ENCODE results near the gene RBM23.
A peak's percentile ranks its signal among the peaks of the same experiment; 100 is the strongest.

Gene RBM23

DNA sequence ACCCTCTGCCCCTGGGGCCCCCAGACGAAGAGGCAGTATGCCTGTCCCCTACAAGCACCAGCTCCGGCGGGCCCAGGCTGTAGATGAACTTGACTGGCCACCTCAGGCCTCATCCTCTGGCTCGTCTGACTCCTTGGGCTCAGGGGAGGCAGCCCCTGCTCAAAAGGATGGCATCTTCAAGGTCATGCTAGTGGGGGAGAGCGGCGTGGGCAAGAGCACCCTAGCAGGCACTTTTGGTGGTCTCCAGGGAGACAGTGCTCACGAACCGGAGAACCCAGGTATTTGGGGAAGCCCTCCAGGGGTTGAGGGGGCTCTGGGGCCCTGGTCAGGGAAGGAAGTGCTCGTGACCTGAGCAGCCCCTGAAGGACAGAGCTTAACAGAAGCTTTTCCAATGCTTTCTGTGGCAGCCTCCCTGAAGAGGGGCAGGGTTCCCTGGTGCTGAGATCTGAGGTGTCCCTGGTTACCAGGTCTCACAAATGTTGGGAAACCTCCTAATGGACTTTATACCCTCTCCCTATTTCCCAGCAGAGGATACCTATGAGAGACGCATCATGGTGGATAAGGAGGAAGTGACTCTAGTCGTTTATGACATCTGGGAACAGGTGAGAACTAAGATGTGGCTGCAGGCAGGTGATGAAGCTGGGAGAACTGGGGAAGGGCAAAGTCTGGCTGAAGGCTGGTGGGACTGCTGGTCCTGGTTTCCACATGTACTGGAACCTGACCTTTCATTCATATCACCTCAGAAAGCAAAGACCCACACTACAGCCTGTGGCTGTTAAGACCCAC is 34.0 kb downstream of the RBM23 start:
- DNase-seq, result no peak

DNA sequence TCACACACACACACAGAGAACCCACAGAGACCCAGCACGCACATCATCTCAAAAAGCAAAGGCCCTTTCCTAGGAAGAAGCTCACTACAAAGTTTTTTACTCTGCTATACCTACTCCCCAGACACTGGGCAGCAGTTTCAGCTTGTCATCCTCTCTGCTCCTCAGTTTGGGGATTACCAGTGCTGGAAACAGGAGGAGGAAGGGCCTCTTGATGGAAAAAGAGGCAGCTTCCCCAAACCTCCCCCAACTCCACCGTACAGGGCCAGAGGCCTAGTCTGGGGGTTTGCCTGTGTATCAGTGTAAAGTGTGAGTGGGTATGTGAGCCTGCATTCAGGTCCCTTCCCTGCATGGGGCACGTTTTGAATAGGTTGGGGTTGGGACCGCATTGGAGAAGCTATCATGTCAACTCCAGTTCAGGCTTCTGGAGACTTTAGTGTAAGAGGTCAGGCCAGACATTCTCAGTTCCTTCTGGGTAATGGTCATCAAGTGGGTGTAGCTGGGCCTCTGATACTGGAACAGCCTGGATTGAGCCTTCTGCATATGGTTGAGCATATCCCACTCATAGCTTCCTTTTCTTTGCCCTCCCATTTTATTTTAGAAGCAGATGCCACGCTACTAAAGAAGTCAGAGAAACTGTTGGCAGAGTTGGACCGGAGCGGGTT is 34.7 kb downstream of the RBM23 start:
- DNase-seq, result no peak

- DNase-seq, result no peak
These were observed 35.6 kb downstream of the RBM23 start, which contains the start of gene REM2 for GRCh38 chr14:22883173-22883976. TSS of gene REM2 (plus strand) at chr14:22883222. CDS start at chr14:22883288, 66 bp downstream.

- DNase-seq, result peak; percentile 37
These were observed 36.3 kb downstream of the RBM23 start for GRCh38 chr14:22882529-22883172.

DNA sequence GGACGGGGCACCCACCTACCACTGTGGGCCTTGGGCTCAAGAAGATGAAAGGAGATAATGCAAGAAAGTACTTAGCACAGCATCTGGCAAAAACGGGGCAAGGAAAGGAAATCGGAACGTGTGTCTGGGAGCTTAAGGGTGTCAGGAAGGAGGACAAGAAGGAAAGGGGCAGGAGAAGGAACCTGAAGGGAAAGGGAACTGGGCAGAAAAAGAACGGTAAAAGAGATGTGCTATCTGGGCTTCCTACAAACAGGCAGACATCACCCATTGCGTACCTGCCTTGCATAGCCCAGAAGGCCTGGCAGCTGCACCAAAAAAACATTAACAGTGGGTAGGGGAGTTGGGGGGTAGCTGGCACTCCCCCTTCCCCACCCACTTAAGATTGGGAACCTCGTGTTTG is 36.9 kb downstream of the RBM23 start:
- DNase-seq, result no peak

DNA sequence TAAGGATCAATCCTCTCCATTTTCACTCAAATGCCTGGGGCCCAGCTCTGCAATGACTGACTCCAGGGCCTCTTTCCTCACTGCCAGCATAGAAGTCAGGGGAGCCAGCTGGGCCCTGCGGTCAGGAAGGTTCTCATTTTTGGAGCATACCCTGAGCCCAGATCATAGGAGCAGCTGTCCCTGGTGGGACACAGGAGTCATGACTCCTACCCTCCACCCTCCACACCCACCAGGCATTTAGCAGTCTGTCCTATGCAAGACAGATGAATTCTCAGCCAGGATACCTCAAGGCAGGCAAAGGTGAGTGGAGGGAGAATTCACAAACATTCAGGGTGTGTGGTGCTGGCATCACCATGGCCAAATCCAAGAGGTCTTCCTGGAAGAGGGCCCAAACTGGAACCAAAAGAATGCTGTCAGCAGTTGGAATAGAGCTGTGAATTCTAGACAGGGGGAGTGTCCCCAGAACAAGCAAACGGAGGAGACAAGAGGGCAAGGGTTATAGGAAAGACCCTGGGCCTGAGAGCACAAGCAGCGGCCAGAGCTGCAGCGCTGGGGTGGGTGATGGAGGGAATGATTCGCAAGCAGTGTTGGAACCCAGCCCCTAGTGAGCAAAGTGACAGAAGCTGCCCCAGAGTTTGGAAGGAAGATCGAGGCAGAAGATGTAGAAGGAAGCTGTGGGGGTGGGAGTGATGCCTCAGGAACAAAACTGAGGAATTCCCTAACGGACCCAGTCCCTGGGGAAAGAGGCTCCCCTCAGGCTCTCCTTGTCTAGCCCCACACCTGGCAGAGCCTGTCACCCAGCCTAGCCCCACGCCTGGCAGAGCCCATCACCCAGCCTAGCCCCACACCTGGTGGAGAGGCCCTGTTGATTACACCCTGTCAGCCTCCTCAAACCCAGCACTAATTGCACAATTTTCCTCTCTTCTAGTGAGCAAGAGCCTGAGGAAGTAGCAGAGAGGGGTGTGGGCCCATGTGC is 40.4 kb downstream of the RBM23 start:
- no peak for DNase-seq

DNA sequence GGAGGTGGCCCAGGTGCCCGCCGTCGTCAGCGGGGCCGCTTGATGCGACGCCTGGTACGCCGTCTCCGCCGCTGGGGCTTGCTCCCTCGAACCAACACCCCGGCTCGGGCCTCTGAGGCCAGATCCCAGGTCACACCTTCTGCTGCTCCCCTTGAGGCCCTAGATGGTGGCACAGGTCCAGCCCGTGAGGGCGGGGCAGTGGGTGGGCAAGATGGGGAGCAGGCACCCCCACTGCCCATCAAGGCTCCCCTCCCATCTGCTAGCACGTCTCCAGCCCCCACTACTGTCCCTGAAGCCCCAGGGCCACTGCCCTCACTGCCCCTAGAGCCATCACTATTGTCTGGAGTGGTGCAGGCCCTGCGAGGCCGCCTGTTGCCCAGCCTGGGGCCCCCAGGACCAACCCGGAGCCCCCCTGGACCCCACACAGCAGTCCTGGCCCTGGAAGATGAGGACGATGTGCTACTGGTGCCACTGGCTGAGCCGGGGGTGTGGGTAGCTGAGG is 41.9 kb downstream of the RBM23 start:
- DNase-seq, result no peak

- DNase-seq, result no peak
These were observed 43.1 kb downstream of the RBM23 start for GRCh38 chr14:22875748-22876319.

- DNase-seq, result no peak
These were observed 43.8 kb downstream of the RBM23 start for GRCh38 chr14:22875003-22875747.

DNA sequence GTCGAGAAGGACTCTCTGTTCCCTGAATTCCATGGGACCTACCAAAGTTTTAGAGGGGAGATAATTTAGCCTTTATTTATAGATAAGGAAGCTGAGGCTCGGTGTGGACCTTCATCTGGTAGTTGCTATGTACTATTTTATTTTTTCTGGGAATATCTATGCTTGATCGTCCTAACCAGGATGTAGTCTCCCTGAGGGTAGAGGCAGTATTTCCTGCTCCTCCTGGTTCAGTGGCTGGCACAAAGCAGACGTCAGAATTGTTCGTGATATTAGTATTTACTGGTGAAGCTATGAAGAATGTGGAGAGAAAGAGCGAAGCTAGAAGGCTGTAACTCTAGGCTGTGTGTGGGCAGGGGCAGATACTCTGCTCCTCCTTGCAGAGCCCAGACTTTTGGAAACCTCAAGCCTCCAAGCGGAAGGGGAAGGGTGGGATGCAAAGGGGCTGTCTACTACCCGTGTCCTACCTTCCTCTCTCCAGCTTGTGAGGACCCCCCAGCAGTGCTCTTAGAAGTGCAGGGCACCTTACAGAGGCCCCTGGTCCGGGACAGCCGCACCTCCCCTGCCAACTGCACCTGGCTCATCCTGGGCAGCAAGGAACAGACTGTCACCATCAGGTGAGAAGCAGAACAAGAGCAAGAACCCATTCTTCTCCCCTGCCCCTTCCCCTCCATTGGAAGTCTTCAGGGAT is 46.0 kb downstream of the RBM23 start:
- no peak for DNase-seq

DNA sequence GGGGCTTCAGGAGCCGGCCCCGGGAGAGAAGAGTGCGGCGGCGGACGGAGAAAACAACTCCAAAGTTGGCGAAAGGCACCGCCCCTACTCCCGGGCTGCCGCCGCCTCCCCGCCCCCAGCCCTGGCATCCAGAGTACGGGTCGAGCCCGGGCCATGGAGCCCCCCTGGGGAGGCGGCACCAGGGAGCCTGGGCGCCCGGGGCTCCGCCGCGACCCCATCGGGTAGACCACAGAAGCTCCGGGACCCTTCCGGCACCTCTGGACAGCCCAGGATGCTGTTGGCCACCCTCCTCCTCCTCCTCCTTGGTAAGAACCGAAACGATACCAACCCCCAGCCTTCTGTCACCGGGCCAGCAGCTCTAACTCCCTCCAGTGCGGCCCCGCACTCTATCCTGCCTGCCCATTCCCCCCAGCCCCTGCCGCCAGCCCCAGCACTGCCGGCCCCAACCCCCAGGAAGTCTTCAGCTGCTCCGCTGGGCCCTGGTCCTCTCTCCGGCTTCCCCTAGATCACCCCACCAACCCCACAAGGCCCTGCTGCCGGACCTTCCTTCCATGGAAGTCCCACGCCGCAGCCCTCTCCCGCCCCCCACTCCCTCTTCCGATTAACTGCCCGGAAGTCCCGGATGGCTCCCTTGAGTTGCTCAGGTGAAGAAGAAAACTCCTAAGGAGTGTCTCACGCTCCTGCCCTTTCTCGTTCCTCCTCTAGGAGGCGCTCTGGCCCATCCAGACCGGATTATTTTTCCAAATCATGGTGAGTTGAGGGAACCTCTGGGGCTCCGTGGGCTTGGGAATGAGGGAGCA is 46.7 kb downstream of the RBM23 start:
- DNase-seq, result peak; percentile 73

DNA sequence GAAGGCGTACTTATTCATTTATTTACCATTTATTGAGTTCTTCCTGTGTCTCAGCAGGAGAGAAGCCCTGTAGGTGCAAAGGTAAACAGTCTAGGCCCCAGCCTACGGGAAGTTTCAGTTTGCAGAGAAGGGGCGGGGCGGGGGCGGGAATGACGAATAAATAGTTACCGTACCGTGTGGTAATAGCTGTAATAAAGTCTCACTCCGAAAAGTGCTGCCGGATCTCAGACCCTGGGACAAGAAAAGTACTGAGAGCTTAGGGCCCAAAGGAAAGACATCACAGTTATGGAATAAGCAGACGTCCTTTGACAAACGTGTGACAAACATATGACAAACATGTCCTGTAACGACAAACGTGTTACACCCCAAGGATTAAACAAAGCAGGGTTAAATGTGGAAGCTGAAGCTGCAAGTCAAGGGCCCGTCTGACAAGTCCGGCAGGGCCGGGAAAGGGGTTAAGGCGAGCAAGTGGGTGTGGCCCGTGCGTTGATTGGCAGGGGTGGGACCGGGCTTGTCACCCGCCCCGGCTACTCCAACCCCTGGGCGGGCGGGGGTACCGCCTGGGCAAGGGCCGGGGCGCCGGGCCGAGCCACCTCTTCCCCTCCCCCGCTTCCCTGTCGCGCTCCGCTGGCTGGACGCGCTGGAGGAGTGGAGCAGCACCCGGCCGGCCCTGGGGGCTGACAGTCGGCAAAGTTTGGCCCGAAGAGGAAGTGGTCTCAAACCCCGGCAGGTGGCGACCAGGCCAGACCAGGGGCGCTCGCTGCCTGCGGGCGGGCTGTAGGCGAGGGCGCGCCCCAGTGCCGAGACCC is 47.5 kb downstream of the RBM23 start, which contains the start of gene LRP10:
LRP10 (plus strand) TSS at position 517 of the 809 bp plus-strand sequence. CDS start 564 bp downstream, outside the sequence.
- peak; percentile 82 for DNase-seq

DNA sequence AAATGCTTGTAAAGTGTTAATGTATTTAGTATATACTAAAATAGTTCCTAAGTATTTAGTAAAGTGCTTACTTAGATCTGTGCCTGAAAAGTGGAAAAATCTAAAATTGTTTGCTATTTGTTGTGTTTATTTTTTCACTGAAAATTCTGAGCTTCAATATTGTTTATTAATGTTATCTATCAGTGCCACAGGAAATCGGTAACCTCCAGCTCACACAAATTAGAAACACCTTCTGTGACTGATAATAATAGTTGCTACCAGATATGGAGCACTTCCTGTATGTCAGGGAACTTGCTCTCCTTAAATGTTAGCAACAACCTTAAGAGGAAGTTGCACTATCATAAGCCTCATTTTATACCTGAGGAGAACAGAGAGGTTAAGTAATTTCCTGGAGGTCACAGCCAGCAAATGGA is 48.1 kb downstream of the RBM23 start:
- DNase-seq, result peak; percentile 90

GRCh38 chr14:22866874-22867273 is 52.1 kb downstream of the RBM23 start:
- DNase-seq, result no peak

GRCh38 chr14:22865424-22866405 is 53.2 kb downstream of the RBM23 start:
- DNase-seq, result no peak

DNA sequence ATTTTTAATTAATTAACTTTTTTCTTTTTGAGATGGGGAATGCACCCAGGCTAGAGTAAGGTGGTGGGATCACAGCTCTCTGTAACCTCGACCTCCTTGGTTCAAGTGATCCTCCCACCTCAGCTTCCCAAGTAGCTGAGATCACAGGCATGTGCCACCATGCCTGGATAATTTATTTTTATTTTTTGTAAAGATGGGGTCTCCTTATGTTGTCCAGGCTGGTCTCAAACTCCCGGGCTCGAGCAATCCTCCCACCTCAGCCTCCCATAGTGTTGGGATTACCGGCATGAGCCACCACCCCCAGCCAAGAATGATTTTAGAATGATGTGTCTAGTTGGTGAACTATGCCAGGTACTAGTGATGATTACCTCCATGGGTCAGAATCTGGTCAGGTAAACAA is 54.0 kb downstream of the RBM23 start:
- no peak for DNase-seq

- DNase-seq, result no peak
These were observed 57.3 kb downstream of the RBM23 start for GRCh38 chr14:22861651-22862050.

All from CD4-positive, alpha-beta T cell treated with Interleukin-4 for 4 hours (primary cell).